GM23248 (cell line): ENCODE results near the gene TSPAN32. TPM values are rescaled to one million over a fixed set of nuclear protein-coding genes. Genes with fewer than 3 reads are reported as not detected.

Experiments
- DNase-seq: peaks from one replicate; pipeline ENCODE4 v3.0.0-alpha.2; 2015
- H2AFZ ChIP-seq: fragments of 200-600 bp; sonication (generic); 2 replicates; pipeline ENCODE4 v1.6.1; 2016; ENCODE audit warnings: antibody characterized with exemption
- H3F3A ChIP-seq: fragments of 200-600 bp; sonication (generic); 2 replicates; pipeline ENCODE4 v1.6.1; 2016; ENCODE audit warnings: mild to moderate bottlenecking, antibody characterized with exemption, mixed run types; ENCODE audit not compliant: insufficient read depth
- H3K27ac ChIP-seq: fragments of 200-600 bp; sonication (generic); 2 replicates; pipeline ENCODE4 v1.5.1; 2016; ENCODE audit warnings: mild to moderate bottlenecking
- H3K27me3 ChIP-seq: fragments of 200-600 bp; sonication (generic); replicated peaks from 2 replicates; pipeline ENCODE4 v1.6.1; 2016; ENCODE audit warnings: mild to moderate bottlenecking; ENCODE audit not compliant: insufficient read depth
- H3K36me3 ChIP-seq: fragments of 200-600 bp; sonication (generic); 2 replicates; pipeline ENCODE4 v1.6.1; 2016; ENCODE audit warnings: low read depth, mild to moderate bottlenecking
- H3K4me1 ChIP-seq: fragments of 200-600 bp; sonication (generic); 2 replicates; pipeline ENCODE4 v1.6.1; 2016; ENCODE audit warnings: mild to moderate bottlenecking; ENCODE audit not compliant: insufficient read depth
- H3K4me2 ChIP-seq: fragments of 200-600 bp; sonication (generic); one replicate; pipeline ENCODE4 v1.6.1; 2016; ENCODE audit warnings: mild to moderate bottlenecking; ENCODE audit not compliant: unreplicated experiment
- H3K4me3 ChIP-seq: fragments of 200-600 bp; sonication (generic); 2 replicates; pipeline ENCODE4 v1.5.1; 2016; ENCODE audit warnings: mild to moderate bottlenecking
- H3K79me2 ChIP-seq: fragments of 200-600 bp; sonication (generic); 2 replicates; pipeline ENCODE4 v1.6.1; 2016; ENCODE audit warnings: mild to moderate bottlenecking; ENCODE audit not compliant: insufficient read depth
- H3K9ac ChIP-seq: fragments of 200-600 bp; sonication (generic); 2 replicates; pipeline ENCODE4 v1.6.1; 2016; ENCODE audit warnings: mild to moderate bottlenecking
- H3K9me2 ChIP-seq: fragments of 200-600 bp; sonication (generic); 2 replicates; pipeline ENCODE4 v1.6.1; 2016; ENCODE audit warnings: mixed run types, mild to moderate bottlenecking, moderate library complexity; ENCODE audit not compliant: insufficient read depth
- H3K9me3 ChIP-seq: fragments of 200-600 bp; sonication (generic); one replicate; pipeline ENCODE4 v1.6.1; 2017; ENCODE audit warnings: low read depth
- H4K20me1 ChIP-seq: fragments of 200-600 bp; sonication (generic); 2 replicates; pipeline ENCODE4 v1.6.0; 2016; ENCODE audit not compliant: insufficient read depth
- EZH2 ChIP-seq: fragments of 200-600 bp; sonication (generic); IDR thresholded peaks from 2 replicates; pipeline ENCODE4 v1.6.1; 2018; ENCODE audit warnings: antibody characterized with exemption, mild to moderate bottlenecking; ENCODE audit not compliant: insufficient read depth, poor library complexity, severe bottlenecking
- EZH2phosphoT487 ChIP-seq: fragments of 200-600 bp; sonication (generic); IDR thresholded peaks from 2 replicates; pipeline ENCODE4 v1.6.1; 2018; ENCODE audit warnings: antibody characterized with exemption, moderate library complexity, mild to moderate bottlenecking, low read depth; ENCODE audit not compliant: insufficient read depth
- WGBS, 2 experiments: methylation state at CpG; one replicate each; pipeline ENCODE4 v1.1.6; 2015 to 2017; ENCODE audit warnings: low lambda C conversion rate in 2 of 2, low coverage in 1 of 2; ENCODE audit errors: missing lambda C conversion rate in 2 of 2; 5-methylcytosine and 5-hydroxymethylcytosine counted together
- in situ Hi-C: fragments of 300-500 bp; cut with MboI; formaldehyde crosslinking; loops from 2 replicates; pipeline ENCODE4 v1.15.0; 2020
- polyA plus RNA-seq: library from polyadenylated mRNA; unstranded; fragments of >200 nt; fragmentation: Nextera tagmentation; extraction: Ambion mirVana; gene quantifications from 2 replicates; pipeline ENCODE4 v1.2.1, GENCODE V29; 2016
- total RNA-seq: library from RNA; depleted of rRNA; stranded (reverse); fragments of >200 nt; shearing (Covaris generic); gene quantifications from 2 replicates; pipeline ENCODE4 v1.2.3, GENCODE V29; 2014

Gene TSPAN32
- total and polyA plus RNA-seq, 2 experiments from 2014 or later, result not detected

- no peak overlapping the region for H2AFZ ChIP-seq
- no peak overlapping the region for H3K27ac ChIP-seq
- no peaks in the 10 kb centered on the region for H3K27me3 ChIP-seq
- WGBS, 2 experiments, result 81 to 83% methylated on average over 10 of the region's 11 CpGs
- DNase-seq, result no peak
- H3K4me2 ChIP-seq, result no peak overlapping the region
- H3F3A ChIP-seq, result no peaks in the 10 kb centered on the region
- H3K36me3 ChIP-seq, result no peaks in the 10 kb centered on the region
- H3K9ac ChIP-seq, result no peak overlapping the region
- peaks cover 11% of the 10 kb centered on the region; the same call in 1 of the 2 replicates for H3K4me1 ChIP-seq
- H3K4me3 ChIP-seq, result no peak overlapping the region
- no peak for TF ChIP-seq EZH2phosphoT487
- TF ChIP-seq EZH2, result no peak
- no peaks in the 10 kb centered on the region for H4K20me1 ChIP-seq
- in situ Hi-C loops, result no loop called here
- no peaks in the 10 kb centered on the region for H3K9me3 ChIP-seq
- no peaks in the 10 kb centered on the region for H3K9me2 ChIP-seq
- H3K79me2 ChIP-seq, result no peaks in the 10 kb centered on the region
Observed at GRCh38 chr11:2358754-2359442, 57.1 kb downstream of the TSPAN32 start.

- Histone ChIP-seq H4K20me1 (no peaks in the 10 kb centered on the region), H3K27ac (no peak overlapping the region), H3K9ac (no peak overlapping the region), H3K36me3 (no peaks in the 10 kb centered on the region), H2AFZ (no peak overlapping the region), H3K9me3 (no peaks in the 10 kb centered on the region), H3F3A (no peaks in the 10 kb centered on the region), H3K4me3 (no peak overlapping the region), H3K27me3 (no peaks in the 10 kb centered on the region), H3K4me1 (peaks cover 11% of the 10 kb centered on the region; the same call in 1 of the 2 replicates), H3K79me2 (no peaks in the 10 kb centered on the region), H3K9me2 (no peaks in the 10 kb centered on the region), H3K4me2 (no peak overlapping the region)
- no peak for TF ChIP-seq EZH2phosphoT487
- no peak for TF ChIP-seq EZH2
- 87 to 89% methylated on average over 9 of the region's 9 CpGs for WGBS, 2 experiments
- DNase-seq, result no peak
- in situ Hi-C loops, result no loop called here
Observed at GRCh38 chr11:2359557-2359956, 57.7 kb downstream of the TSPAN32 start.

GRCh38 chr11:2360081-2360642, 58.3 kb downstream of the TSPAN32 start:
- Histone ChIP-seq H3K27ac (no peak overlapping the region), H3K4me2 (no peak overlapping the region), H3K9ac (no peak overlapping the region), H3K4me1 (peaks cover 6% of the 10 kb centered on the region; the same call in 1 of the 2 replicates), H3K36me3 (no peaks in the 10 kb centered on the region), H3K9me3 (no peaks in the 10 kb centered on the region), H3K9me2 (no peaks in the 10 kb centered on the region), H3F3A (no peaks in the 10 kb centered on the region), H3K27me3 (no peaks in the 10 kb centered on the region), H2AFZ (no peak overlapping the region), H3K79me2 (no peaks in the 10 kb centered on the region), H4K20me1 (no peaks in the 10 kb centered on the region), H3K4me3 (no peak overlapping the region)
- in situ Hi-C loops, result no loop called here
- no peak for DNase-seq
- TF ChIP-seq EZH2phosphoT487 (no peak), EZH2 (no peak)
- WGBS, 2 experiments, result 78 to 89% methylated on average over 14 of the region's 14 CpGs

- H3K9ac ChIP-seq, result no peak overlapping the region
- H3K27ac ChIP-seq, result no peak overlapping the region
- WGBS, 2 experiments, result 76 to 80% methylated on average over 9 of the region's 9 CpGs
- in situ Hi-C loops, result no loop called here
- no peak for DNase-seq
- no peaks in the 10 kb centered on the region for H3K4me1 ChIP-seq
- no peaks in the 10 kb centered on the region for H3K9me3 ChIP-seq
- no peaks in the 10 kb centered on the region for H3F3A ChIP-seq
- no peaks in the 10 kb centered on the region for H4K20me1 ChIP-seq
- TF ChIP-seq EZH2phosphoT487 (no peak), EZH2 (no peak)
- no peaks in the 10 kb centered on the region for H3K79me2 ChIP-seq
- H3K4me3 ChIP-seq, result no peak overlapping the region
- no peak overlapping the region for H2AFZ ChIP-seq
- no peaks in the 10 kb centered on the region for H3K27me3 ChIP-seq
- H3K9me2 ChIP-seq, result no peaks in the 10 kb centered on the region
- no peak overlapping the region for H3K4me2 ChIP-seq
- no peaks in the 10 kb centered on the region for H3K36me3 ChIP-seq
Observed at GRCh38 chr11:2361565-2361964, 59.8 kb downstream of the TSPAN32 start.
